ENCODE measurements around the gene PDE4D. TPM values are rescaled to one million over a fixed set of nuclear protein-coding genes. Genes with fewer than 3 reads are reported as not detected.

The PDE4D gene
- total and polyA plus RNA-seq, 3 donors from 2014 or later = 7.8 to 13.9 (median 8.7) TPM

DNA sequence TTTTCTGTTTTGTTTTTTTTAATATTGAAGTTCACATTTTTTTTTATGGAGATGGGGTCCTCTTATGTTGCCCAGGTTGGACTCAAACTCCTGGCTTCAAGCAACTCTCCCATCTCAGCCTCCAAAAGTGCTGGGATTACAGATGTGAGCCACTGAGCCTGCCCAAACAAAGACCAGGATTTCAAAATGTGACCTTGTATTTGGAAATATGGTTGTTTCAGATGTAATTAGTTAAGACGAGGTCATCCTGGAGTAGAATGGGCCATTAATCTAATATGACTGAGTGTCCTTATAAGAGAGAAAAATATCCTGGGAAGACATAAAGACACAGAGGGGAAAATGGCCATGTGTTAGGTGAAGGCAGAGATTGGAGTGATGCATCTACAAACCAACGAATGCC, 970.2 kb downstream of the PDE4D start:
- intact Hi-C loops (cut with DNase I; ENCODE audit: low total_unique reads) = no loop called here

DNA sequence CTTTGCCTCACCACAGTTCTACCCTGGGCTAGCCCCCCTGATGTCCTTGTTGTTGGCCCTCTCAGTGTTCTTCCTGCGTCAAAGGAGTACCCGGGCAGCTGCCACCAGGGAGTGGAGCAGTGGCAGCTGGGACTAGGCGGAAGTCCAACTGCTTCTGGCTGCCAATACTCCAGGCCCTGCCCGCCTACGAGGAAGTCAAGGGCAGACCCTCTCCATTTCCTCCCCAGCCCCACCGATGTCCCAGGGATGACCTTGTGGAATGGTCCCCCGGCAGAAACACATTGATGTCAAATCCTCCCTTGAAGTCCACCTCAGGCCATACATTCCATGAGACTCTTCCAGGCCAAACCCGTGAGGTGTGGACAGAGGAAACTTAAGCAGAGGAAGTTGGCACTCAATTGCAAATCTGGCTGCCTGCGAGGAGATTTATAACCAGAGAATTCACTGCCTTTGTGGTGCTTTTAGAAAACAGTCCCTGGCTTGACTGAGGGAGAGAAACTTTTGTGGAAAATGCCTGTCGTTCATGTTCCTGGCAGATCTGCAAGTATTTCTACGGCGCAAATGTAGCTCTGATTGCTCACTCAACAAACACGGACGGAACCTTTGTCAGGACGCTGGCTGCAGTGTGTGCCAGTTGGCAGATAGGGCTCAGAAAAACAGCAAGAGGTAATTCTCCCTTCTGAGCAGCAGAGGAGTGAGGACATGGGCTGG, 970.9 kb downstream of the PDE4D start:
- Histone ChIP-seq H3K9me3 (no peaks in the 10 kb centered on the region), H3K4me3 (no peak overlapping the region), H3K27me3 (no peaks in the 10 kb centered on the region), H3K27ac (peak overlapping the region in 1 of 2 donors; percentile 3), H3K36me3 (ENCODE audit: low read depth, missing control alignments) (no peaks in the 10 kb centered on the region), H3K4me1 (peaks cover 4% of the 10 kb centered on the region)
- WGBS, 2 donors = 47 to 58% methylated on average over 15 of the region's 15 CpGs
- peak; percentile 33 for DNase-seq
- intact Hi-C loops (cut with DNase I; ENCODE audit: low total_unique reads) = no loop called here
- TF ChIP-seq, protein P1, sequence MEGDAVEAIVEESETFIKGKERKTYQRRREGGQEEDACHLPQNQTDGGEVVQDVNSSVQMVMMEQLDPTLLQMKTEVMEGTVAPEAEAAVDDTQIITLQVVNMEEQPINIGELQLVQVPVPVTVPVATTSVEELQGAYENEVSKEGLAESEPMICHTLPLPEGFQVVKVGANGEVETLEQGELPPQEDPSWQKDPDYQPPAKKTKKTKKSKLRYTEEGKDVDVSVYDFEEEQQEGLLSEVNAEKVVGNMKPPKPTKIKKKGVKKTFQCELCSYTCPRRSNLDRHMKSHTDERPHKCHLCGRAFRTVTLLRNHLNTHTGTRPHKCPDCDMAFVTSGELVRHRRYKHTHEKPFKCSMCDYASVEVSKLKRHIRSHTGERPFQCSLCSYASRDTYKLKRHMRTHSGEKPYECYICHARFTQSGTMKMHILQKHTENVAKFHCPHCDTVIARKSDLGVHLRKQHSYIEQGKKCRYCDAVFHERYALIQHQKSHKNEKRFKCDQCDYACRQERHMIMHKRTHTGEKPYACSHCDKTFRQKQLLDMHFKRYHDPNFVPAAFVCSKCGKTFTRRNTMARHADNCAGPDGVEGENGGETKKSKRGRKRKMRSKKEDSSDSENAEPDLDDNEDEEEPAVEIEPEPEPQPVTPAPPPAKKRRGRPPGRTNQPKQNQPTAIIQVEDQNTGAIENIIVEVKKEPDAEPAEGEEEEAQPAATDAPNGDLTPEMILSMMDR (IDR thresholded peaks at IDR 0.05) = no peak
- TF ChIP-seq POLR2A (IDR thresholded peaks at IDR 0.05) = no peak

More for the DNA sequence above, 970.2 kb downstream of the PDE4D start:
- Histone ChIP-seq H3K4me3 (no peak overlapping the region), H3K27ac (no peak overlapping the region), H3K27me3 (no peaks in the 10 kb centered on the region), H3K4me1 (peaks cover 4% of the 10 kb centered on the region), H3K36me3 (ENCODE audit: low read depth, missing control alignments) (no peaks in the 10 kb centered on the region), H3K9me3 (no peaks in the 10 kb centered on the region)
- 79 to 92% methylated on average over 2 of the region's 2 CpGs for WGBS, 2 donors
- DNase-seq = no peak
- TF ChIP-seq POLR2A (IDR thresholded peaks at IDR 0.05) = no peak
- TF ChIP-seq, protein P1 (IDR thresholded peaks at IDR 0.05) = no peak

DNA sequence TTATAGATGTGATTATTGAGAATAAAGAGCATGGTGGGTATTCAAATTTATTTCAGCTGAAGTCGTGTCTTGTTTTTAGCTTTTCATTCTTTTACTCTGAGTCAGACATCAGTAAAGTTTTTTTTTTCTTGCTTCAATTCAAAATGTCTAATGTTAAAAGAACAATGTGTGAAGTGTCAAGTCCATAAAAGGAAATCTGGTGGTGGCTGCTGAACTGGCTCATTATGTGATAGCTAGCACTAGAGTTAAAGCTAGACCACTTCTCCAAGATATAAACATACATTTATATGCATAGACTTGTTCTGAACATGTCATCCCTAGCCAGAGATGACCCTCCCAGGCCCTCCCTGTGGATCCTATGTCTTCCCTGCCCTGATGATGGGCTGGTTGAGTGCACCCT, 972.4 kb downstream of the PDE4D start:
- Histone ChIP-seq H3K27me3 (no peaks in the 10 kb centered on the region), H3K9me3 (no peaks in the 10 kb centered on the region), H3K27ac (no peak overlapping the region), H3K4me1 (peaks cover 4% of the 10 kb centered on the region), H3K4me3 (no peak overlapping the region), H3K36me3 (ENCODE audit: low read depth, missing control alignments) (no peaks in the 10 kb centered on the region)
- WGBS, 2 donors = 46 to 78% methylated on average over 1 of the region's 1 CpG
- intact Hi-C loops (cut with DNase I; ENCODE audit: low total_unique reads) = no loop called here
- TF ChIP-seq POLR2A (IDR thresholded peaks at IDR 0.05) = no peak
- TF ChIP-seq, protein P1 (IDR thresholded peaks at IDR 0.05) = no peak
- DNase-seq = no peak

DNA sequence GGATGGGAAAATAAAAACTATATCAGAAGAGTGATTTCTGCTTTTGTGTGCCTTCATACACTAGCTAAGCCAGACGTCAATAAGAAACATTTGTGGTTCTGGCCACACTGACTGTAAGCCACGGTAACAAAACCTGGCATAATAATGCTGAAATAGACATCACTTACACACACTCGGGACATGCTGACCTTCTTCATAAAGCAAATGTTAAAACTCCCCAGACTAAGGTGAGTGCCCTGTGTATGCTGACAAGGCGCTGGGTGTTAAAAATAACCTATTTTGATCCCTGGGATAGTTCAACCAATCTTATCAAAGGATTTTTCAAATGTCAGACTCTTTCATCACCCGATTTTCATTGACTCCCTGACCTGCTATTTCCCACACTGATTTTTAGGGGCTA, 973.7 kb downstream of the PDE4D start:
- Histone ChIP-seq H3K4me1 (peaks cover 4% of the 10 kb centered on the region), H3K9me3 (no peaks in the 10 kb centered on the region), H3K27ac (no peak overlapping the region), H3K36me3 (ENCODE audit: low read depth, missing control alignments) (no peaks in the 10 kb centered on the region), H3K4me3 (no peak overlapping the region), H3K27me3 (no peaks in the 10 kb centered on the region)
- intact Hi-C loops (cut with DNase I; ENCODE audit: low total_unique reads) = no loop called here
- TF ChIP-seq, protein P1 (IDR thresholded peaks at IDR 0.05) = no peak
- no peak for TF ChIP-seq POLR2A (IDR thresholded peaks at IDR 0.05)
- WGBS, 2 donors = 80 to 85% methylated on average over 5 of the region's 5 CpGs
- no peak for DNase-seq

MicroRNAs encoded within 50 kb of the gene (microRNA counts, 767-probe panel; counts per million panel counts)
- microRNA hsa-miR-582-3p (0 to 152 counts per million in 2 donors), microRNA hsa-miR-582-5p (0 to 152 counts per million in 2 donors)

Small RNA genes lying within 50 kb of the gene (microRNA-seq; reads per million reads assigned to microRNA genes)
- 0.69 to 0.70 reads per million in 2 donors for gene MIR582 (ENCODE audit: borderline number of aligned reads in 2 of 2, borderline replicate concordance in 1 of 2)

Small RNA genes lying within 50 kb of the gene (small RNA-seq; reads per million reads assigned to genes)
- gene MIR582 = 0.19 to 0.27 reads per million in 2 donors
